GM18868 (cell line): Measurements from ENCODE around the gene PCDH15.
"Not testable (repeated sequence)": the region's sequence is repeated elsewhere in the genome, so short reads cannot be mapped to it uniquely, and the experiment has no call there.

Source experiments
- ATAC-seq: cut with Tn5 transposase; IDR thresholded peaks from one replicate; pipeline ENCODE4 v1.9.1; 2021; ENCODE audit warnings: mild to moderate bottlenecking, moderate library complexity; ENCODE audit not compliant: unreplicated experiment

Gene PCDH15

DNA sequence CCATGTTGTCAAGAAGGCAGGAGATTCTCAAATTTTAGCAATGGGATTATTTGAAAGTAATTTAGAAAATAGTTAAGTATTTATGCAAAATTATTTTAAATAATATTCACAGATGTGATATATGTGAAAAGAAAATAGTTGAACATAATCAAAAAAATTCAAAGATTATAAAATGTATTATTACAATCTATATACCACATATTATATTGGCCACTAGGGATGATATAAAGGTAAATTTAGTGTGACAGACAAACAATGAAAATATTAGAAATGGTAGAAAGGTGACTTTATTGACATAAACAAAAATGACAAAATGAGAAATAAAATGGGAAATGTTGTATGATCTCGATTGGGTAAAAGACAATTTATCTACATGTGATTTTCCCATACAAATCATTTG lies 385.5 kb downstream of the PCDH15 start:
- no peak for ATAC-seq

DNA sequence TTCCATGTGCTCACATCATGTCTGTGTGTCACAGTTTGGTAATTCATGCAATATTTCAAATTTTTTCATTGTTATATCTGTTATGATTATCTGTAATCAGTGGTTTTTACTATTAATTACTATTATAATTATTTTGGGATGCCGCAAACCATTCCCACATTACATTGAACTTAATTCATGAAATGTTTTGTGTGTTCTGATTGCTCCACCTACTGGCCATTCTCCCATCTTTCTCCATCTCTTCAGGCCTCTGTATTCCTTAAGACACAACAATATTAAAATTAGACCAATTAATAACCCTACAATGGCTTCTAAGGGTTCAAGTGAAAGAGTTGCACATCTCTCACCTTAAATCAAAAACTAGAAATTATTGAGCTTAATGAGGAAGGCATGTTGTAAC lies 398.5 kb downstream of the PCDH15 start:
- no peak for ATAC-seq

DNA sequence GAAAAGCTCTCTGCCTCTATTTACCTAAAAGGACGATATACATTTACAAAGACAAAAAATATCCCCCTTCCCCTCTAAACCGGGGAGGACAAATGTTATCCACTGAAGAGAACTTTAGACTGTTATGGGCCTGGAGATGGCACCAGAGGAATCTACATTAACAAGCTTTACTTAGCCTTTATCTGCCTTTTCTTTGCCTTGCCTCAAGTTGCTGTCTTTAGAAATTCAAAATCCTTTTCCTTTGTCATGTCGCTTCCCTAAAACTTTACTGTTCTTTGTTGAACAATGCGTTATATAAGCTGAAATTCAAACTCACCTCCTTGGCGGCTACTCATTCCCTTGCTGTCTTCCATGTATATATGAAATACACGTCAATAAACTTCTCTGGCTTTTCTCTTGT lies 405.0 kb downstream of the PCDH15 start:
- ATAC-seq, result no peak

DNA sequence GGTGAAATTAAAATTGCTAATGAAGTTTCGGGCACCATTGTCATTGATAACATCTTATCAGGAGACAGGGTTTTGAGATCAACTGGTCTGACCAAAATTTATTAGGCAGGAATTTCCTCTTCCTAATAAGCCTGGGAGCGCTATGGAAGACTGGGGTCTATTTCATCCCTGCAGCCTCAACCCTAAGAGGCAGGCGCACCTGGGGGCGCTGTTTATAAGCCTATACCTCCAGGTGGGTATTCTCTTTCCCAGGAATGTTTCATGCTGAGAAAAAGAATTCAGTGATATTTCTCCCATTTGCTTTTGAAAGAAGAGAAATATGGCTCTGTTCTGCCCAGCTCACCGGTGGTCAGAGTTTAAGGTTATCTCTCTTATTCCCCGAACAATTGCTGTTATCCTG lies 406.4 kb downstream of the PCDH15 start:
- not testable (repeated sequence) for ATAC-seq

DNA sequence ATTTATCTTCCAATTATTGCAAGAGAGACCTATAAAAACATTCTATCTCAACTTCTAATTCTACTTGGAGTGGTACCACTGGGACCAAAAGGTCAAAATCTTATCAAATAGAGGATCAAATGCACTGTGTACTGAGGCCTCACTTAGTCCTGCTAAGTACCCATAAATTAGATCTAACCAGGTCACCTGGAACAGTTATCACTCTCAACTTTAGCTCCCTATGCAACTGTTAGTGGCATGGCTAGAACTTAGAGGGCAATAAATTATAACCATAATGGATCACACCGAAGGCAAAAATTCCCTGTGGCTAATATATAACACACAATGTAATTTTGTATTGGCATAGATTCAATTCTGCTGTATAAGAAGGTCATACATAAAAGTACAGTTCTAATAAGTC lies 428.9 kb downstream of the PCDH15 start:
- no peak for ATAC-seq

DNA sequence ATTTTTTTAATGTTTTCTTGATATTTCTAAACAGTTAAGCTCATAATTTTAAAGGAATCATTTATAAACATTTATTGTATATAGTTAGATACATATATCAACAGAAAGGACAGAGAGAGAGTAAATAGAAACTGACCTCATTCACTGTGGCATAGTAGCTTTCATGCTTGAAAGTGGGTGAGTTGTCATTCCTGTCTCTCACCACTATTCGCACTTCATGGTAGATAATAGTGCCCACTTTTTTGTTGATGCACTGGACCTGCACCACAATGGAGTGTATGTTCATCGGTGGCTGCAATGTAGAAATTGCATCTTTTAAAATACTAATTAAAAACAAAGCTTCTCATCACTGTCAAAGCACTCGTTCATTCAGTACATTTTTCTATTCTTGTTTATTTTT lies 432.0 kb downstream of the PCDH15 start:
- ATAC-seq, result no peak

DNA sequence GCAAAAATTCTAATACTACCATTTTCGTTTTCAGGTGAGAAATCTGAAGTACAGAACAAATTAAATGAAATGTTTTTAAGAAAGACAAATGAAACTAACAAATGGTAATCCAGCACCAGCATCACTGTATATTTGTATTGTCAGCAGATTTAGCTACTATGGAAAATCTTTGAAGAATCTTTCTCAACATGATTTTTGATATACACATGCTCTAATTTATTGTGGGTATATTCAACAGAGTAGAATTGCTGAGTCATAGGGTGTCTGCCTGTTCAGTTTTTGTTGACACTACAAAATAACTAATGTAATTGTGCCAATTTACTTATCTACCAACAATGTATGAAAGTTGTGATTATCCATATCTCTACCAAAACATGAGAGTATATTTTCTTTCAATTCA lies 437.6 kb downstream of the PCDH15 start:
- ATAC-seq, result no peak

DNA sequence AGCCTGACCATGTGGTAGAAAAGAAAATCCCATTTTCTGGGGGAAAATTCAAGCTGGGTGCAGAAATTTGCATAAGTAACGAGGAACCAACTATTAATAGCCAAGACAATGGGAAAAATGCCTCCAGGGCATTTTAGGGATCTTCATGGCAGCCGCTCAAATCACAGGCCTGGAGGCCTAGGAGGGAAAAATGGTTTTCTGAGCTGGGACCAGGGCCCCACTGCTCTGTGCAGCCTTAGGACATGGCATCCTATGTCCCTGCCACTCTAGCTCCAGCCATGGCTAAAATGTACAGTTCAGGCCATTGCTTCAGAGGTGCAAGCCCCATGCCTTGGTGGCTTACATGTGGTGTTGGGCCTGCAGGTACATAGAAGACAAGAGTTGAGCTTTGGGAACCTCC lies 459.0 kb downstream of the PCDH15 start:
- ATAC-seq, result no peak

DNA sequence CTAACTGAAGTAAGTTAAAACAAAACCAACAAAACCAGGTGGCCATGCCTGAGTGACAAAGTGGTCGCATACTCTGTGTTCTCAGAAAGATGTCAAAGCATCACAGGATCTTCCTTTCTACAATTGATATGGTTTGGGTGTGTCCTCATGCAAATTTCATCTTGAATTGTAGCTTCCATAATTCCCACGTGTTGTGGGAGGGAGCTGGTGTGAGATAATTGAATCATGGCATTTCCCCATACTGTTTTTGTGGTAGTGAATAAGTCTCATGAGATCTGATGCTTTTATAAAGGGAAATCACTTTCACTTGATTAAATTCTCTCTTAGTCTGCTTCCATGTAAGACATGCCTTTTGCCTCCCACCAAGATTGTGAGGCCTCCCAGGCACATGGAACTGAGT lies 465.7 kb downstream of the PCDH15 start:
- ATAC-seq, result no peak

DNA sequence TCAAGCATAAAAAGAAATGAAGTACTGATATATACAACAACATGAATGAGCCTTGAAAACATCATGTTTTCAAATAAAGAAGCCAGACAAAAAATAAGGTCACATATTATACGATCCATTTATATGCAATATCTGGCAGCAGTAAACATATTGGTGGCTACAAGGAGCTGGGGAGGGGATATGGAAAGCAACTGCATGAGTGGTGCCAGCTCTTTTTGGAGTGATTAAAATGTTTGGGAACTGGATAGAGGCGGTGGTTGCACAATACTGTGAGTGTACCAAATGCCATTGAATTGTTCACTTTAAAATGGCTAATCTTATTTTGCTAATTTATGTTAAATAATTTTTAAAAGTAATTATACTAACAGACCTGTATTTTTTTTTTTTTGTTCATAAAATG lies 481.7 kb downstream of the PCDH15 start:
- no peak for ATAC-seq

DNA sequence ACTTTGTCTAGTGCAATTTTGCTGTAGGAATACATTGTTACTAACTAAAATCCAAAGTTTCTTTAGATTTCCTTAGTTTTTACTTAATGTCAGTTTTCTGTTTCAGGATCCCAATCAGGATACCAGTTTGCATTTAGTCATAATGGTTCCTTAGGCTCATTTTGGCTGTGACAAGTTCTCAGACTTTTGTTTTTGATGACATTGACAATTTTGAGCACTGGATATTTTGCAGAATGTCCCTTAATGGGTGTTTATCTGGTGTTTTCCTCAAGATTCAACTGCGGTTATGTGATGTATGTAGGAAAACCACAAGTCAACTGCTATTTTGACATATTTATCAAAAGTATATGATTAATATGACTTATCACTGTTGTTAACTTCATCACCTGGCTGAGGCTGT lies 482.6 kb downstream of the PCDH15 start:
- ATAC-seq, result no peak

DNA sequence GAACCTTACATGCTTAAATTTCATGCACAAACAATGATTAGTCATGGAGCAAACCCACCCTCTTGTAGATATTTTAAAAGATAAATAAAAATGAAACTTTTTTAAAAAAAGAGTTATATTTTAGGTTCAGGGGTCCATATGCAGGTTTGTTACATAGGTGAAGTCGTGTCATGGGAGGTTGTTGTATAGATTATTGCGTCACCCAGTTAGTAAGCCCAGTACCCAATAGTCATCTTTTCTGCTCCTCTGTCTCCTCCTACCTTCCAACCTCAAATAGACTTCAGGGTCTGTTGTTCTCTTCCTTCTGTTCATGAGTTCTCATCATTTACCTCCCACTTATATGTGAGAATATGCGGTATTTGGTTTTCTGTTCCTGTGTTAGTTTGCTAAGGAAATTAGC lies 486.6 kb downstream of the PCDH15 start:
- ATAC-seq, result no peak

DNA sequence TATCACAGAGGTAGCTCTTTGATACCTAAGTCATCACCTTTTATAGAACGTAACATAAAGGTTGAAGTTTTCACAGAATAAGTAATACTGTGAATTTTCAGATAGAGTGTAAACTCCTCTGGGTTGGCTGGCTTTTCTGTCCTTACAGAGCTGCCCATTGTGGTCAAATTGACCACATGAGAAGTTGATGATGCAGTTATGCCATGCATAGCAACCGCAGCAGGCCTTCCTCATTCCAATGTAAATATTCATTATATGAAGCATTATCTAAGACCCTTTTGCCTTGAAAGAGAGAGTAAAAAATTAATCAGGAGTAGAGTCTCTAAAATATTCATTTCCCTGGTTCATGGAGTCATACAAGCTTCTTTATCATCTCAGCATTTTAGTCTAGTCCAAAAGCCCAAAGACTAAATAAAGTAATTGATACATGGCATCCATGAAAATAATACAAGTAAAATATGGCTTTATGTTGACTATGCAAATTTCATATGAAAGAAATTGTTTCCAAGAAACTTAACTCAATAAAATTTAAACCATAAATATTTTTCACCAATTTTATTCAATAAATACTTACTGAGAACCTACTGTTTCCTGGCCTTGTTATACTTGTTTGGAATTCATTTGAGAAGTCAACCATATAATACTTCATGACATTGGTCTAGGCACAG lies 516.4 kb downstream of the PCDH15 start:
- no peak for ATAC-seq

DNA sequence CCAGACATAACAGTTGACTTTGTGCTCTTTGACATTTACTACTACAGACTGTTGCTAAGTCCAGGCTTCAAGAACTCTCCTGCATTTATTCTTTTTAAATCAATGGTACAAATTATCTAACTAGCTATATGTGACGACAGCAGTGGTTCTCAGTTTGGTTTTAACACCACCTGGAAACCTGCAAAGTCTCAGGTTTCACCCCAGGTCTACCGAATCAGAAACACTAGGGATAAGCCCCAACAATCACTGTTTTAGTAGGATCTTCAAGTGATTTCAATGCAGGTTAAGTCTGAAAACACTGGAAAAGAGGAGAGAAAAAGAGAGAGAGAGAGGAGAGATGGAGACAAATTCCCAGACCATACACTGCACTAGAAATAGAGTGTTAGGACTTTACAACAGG lies 519.0 kb downstream of the PCDH15 start:
- no peak for ATAC-seq

DNA sequence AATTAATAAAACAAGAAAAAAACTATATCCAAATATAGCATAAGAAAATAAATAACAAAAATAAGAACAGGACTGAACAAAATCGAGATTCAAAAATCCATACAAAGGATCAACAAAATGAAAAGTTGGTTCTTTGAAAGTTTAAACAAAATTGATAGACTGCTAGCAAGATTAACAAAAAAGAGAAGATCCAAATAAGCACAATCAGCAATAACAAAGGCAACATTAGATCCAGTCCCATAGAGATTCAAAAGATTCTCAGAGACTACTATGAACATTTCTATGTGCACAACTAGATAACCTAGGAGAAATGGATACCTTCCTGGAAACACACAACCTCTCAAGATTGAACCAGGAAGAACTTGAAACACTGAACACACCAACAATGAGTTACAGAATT lies 534.6 kb downstream of the PCDH15 start:
- ATAC-seq, result no peak

DNA sequence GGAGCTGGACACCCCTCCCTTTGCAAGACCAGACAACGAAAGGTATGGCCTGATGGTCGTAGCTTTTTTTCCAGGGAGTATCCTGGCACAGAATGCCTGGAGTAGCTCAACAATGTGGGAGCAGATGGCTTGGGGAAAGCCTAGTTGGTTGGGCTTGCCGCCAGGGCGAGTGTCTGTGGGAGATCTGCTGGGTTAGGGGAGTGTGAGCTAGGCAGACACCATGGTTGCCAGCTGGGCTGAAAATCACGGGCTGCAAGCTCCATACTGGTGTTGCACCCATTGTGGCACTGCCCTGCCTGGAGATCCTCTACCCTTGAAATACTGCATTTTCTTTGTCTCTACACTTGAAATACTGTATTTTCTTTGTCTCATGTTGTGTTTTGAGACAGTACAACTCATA lies 538.3 kb downstream of the PCDH15 start:
- no peak for ATAC-seq

DNA sequence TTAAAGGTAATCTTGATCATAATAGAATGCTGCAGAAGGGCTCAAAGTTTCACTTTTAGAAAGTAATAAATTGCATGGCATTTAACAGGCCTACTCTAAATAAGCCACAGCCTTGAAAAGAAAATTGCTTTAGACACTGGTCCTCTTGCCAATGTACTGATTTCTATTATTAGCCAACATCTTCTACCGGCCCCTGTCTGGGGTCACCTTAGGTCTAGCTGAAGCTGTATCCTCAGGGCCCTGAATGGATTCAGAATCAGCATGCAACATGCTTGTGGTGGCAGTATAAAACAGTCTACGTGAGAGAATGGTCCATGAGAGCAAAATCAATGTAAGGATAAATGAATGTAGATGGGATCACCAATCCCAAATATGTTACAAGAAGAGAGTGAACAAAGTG lies 541.9 kb downstream of the PCDH15 start:
- ATAC-seq, result no peak

DNA sequence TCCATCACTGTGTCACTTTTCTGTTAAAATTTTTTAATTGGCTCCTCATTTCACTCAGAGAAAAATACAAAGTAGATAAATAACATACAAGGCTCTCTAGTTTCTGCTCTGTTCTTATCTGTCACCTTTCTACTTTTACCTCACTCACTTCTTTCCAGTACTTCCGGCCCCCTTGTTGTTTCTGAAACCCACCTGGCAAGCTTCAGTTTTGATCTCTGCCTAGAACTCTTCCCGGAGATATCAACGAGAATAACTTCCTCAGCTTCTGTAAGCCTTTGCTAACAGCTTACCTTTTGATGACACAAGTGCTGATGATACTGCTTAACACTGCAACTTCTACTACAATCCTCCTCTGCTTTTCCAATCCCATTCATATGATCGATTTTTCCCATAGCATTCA lies 566.2 kb downstream of the PCDH15 start:
- no peak for ATAC-seq

DNA sequence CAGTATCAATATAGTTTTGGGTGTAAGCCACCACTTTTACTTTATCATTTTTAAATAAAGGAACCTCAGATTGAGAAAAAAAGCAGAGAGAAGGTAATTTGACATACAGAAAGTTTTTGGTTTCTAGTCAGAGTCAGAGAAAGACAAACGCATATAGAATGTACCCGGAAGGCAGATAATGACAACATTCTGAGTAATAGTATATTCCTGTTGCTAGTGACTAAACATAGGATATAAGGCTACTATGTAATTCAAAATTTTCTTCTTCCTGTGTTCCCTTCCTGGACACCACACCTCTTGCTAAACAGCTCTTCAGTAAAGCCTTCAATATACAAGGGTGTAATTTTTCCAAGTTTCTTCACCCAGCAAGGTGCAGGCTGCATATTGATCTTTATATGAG lies 597.6 kb downstream of the PCDH15 start:
- ATAC-seq, result no peak

DNA sequence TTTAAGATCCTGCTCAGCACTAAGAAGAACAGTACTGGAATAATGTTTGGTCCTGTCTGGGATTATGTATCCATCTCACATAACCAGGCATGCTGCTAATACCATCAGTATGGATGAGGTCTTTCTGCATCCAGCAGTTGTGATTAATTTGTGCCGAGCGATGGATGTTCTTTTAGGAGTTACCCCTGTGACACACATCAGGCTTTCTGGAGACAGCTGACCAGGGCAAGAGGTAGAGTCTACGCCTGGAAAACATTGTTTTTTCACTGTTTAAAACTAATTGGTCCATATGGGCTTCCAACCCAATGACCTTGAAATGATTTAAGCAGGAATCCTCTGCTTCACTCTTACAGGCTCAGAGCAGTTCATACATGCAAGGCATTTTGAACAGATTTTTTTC lies 603.0 kb downstream of the PCDH15 start:
- no peak for ATAC-seq

DNA sequence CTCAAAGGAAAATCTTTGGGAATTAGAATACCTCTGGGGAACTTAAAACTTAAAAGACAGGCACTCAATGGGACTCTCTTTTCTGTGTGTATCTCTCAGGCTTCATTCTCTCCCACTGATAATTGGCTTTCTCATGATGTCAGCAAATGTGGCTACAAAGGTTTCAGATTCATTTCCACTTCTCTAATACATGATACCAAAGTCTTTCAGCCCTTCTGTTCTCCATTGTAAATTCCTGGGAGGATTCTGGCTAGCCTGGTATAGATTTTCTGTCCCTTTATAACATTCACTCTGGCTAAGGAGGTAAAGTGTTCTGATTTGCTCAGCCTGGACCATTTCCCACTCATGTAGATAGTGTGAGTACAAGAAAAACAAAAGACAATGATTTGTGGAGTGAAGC lies 606.2 kb downstream of the PCDH15 start:
- peak; percentile 81 for ATAC-seq

DNA sequence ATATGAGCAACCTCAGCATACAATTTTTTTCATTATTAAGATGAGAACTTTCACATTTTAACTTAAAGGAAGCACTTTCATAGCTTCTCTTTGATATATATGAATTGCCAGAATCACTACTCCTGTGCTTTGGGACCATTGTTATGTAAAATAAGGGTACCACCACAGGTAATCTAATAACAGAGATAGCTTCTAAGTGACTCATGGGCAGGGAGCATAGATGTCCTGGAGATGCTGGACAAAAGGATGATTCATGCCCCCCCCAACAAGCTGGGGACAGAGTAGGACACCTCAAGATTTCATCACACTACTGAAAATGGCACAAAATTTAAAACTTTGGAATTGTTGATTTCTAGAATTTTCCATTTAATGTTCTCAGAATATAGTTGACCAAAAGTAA lies 641.1 kb downstream of the PCDH15 start:
- no peak for ATAC-seq

DNA sequence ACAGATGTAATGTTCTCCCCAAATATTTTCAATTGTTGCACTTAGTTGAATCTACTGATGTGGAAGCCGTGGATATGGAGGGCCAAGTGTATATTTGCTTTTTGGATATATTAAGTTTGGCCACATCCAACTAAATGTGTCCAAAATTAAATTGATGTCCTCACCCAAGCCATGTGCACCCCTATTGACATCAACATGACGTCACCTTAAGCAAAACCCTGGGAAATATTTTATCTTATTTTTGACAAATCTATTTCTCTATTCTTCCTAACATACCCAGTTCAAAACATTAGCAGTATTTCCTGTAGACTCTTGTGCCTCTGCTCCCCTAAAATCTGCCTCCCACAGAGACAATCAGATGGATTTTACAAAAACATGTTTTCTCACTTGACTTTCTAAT lies 652.5 kb downstream of the PCDH15 start:
- no peak for ATAC-seq
